H1 (cell line): Measurements from ENCODE around the gene PRPF39. TPM values are rescaled to one million over a fixed set of nuclear protein-coding genes. Genes with fewer than 3 reads are reported as not detected.

Source experiments
- BCL11A ChIP-seq, 2 experiments: IDR thresholded peaks; one replicate each; pipeline ENCODE4 v1.6.1; 2011; ENCODE audit warnings: low read depth in 2 of 2, low read length in 2 of 2, mild to moderate bottlenecking in 2 of 2
- BRCA1 ChIP-seq: IDR thresholded peaks from 2 replicates; pipeline ENCODE4 v1.6.1; 2012; ENCODE audit warnings: low read depth, low read length, improper control_type of control experiment
- CHD1 ChIP-seq: IDR thresholded peaks from 2 replicates; pipeline ENCODE4 v1.6.1; 2012; ENCODE audit warnings: low read depth, low read length, improper control_type of control experiment
- PHF8 ChIP-seq: fragments of 200-600 bp; sonication (generic); conservative IDR thresholded peaks from 2 replicates; pipeline ENCODE4 v1.7.1; 2012; ENCODE audit warnings: low read depth, mild to moderate bottlenecking, inconsistent platforms, low read length, moderate library complexity
- RBBP5 ChIP-seq: IDR thresholded peaks from 2 replicates; pipeline ENCODE4 v1.7.1; 2012; ENCODE audit warnings: low read depth, mild to moderate bottlenecking, inconsistent platforms, low read length, moderate library complexity, borderline replicate concordance
- polyA plus RNA-seq, 7 experiments: library from polyadenylated mRNA; depleted of rRNA in 3 of 7; stranded (reverse) in 5 of 7; unstranded in 2 of 7; fragments of >200 nt in 5 of 7; fragments of 200-250 nt in 2 of 7; gene quantifications; 1 replicate in 5 of 7; 2 replicates in 1 of 7; 4 replicates in 1 of 7; pipeline versions ENCODE4 v1.2.1 to v1.2.3, GENCODE V29; 2011 to 2013; ENCODE audit warnings: missing spikeins in 2 of 7, mixed read lengths in 2 of 7
- total RNA-seq: library from RNA; stranded (reverse); fragmentation: NEBNext Ultra II Directional; extraction: Animal tissue kit (Norgen Biotek cat#: 25700); gene quantifications from 2 replicates; pipeline ENCODE4 v1.2.1, GENCODE V29; 2021
- TF ChIP-seq, protein P1 (sequence below): fragments of 300-600 bp; sonication (generic); IDR thresholded peaks from 2 replicates; pipeline ENCODE4 v1.7.1; 2012; ENCODE audit warnings: low read length, moderate library complexity, mild to moderate bottlenecking, inconsistent platforms; ENCODE audit not compliant: insufficient replicate concordance
- TF ChIP-seq, protein P2 (sequence below): IDR thresholded peaks from 2 replicates; pipeline ENCODE4 v1.6.1; 2012; ENCODE audit warnings: inconsistent platforms
- TF ChIP-seq, protein P3 (sequence below): IDR thresholded peaks from 2 replicates; pipeline ENCODE4 v1.6.1; 2012; ENCODE audit warnings: inconsistent platforms

The PRPF39 gene
- total and polyA plus RNA-seq, 2 of the 8 experiments (the other 6 are each of a cell fraction or from before 2014, with no cell fraction given) = 22.4 to 43.3 TPM

DNA sequence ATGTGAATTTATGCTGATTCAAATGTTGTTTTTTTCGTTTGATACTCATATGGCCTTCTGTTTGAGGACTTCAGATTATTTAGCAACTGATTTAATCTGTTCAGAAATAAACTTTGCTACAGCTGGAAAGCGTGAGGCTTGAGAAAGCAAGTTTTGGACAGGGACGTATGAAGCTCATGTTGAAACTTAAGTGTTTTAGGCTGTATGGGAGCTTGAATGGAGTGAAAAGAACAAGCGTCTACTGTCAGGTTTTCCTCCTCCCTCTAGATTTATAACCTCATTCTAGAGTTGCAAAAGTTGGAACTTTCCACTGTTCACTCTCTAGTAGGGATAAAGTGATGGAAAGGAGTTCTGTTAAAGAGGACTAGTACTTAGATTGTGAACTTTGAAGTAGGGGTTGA is 1.0 kb downstream of the PRPF39 start (continued):
- TF ChIP-seq, protein P1, sequence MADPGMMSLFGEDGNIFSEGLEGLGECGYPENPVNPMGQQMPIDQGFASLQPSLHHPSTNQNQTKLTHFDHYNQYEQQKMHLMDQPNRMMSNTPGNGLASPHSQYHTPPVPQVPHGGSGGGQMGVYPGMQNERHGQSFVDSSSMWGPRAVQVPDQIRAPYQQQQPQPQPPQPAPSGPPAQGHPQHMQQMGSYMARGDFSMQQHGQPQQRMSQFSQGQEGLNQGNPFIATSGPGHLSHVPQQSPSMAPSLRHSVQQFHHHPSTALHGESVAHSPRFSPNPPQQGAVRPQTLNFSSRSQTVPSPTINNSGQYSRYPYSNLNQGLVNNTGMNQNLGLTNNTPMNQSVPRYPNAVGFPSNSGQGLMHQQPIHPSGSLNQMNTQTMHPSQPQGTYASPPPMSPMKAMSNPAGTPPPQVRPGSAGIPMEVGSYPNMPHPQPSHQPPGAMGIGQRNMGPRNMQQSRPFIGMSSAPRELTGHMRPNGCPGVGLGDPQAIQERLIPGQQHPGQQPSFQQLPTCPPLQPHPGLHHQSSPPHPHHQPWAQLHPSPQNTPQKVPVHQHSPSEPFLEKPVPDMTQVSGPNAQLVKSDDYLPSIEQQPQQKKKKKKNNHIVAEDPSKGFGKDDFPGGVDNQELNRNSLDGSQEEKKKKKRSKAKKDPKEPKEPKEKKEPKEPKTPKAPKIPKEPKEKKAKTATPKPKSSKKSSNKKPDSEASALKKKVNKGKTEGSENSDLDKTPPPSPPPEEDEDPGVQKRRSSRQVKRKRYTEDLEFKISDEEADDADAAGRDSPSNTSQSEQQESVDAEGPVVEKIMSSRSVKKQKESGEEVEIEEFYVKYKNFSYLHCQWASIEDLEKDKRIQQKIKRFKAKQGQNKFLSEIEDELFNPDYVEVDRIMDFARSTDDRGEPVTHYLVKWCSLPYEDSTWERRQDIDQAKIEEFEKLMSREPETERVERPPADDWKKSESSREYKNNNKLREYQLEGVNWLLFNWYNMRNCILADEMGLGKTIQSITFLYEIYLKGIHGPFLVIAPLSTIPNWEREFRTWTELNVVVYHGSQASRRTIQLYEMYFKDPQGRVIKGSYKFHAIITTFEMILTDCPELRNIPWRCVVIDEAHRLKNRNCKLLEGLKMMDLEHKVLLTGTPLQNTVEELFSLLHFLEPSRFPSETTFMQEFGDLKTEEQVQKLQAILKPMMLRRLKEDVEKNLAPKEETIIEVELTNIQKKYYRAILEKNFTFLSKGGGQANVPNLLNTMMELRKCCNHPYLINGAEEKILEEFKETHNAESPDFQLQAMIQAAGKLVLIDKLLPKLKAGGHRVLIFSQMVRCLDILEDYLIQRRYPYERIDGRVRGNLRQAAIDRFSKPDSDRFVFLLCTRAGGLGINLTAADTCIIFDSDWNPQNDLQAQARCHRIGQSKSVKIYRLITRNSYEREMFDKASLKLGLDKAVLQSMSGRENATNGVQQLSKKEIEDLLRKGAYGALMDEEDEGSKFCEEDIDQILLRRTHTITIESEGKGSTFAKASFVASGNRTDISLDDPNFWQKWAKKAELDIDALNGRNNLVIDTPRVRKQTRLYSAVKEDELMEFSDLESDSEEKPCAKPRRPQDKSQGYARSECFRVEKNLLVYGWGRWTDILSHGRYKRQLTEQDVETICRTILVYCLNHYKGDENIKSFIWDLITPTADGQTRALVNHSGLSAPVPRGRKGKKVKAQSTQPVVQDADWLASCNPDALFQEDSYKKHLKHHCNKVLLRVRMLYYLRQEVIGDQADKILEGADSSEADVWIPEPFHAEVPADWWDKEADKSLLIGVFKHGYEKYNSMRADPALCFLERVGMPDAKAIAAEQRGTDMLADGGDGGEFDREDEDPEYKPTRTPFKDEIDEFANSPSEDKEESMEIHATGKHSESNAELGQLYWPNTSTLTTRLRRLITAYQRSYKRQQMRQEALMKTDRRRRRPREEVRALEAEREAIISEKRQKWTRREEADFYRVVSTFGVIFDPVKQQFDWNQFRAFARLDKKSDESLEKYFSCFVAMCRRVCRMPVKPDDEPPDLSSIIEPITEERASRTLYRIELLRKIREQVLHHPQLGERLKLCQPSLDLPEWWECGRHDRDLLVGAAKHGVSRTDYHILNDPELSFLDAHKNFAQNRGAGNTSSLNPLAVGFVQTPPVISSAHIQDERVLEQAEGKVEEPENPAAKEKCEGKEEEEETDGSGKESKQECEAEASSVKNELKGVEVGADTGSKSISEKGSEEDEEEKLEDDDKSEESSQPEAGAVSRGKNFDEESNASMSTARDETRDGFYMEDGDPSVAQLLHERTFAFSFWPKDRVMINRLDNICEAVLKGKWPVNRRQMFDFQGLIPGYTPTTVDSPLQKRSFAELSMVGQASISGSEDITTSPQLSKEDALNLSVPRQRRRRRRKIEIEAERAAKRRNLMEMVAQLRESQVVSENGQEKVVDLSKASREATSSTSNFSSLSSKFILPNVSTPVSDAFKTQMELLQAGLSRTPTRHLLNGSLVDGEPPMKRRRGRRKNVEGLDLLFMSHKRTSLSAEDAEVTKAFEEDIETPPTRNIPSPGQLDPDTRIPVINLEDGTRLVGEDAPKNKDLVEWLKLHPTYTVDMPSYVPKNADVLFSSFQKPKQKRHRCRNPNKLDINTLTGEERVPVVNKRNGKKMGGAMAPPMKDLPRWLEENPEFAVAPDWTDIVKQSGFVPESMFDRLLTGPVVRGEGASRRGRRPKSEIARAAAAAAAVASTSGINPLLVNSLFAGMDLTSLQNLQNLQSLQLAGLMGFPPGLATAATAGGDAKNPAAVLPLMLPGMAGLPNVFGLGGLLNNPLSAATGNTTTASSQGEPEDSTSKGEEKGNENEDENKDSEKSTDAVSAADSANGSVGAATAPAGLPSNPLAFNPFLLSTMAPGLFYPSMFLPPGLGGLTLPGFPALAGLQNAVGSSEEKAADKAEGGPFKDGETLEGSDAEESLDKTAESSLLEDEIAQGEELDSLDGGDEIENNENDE = no peak
- TF ChIP-seq, protein P2, sequence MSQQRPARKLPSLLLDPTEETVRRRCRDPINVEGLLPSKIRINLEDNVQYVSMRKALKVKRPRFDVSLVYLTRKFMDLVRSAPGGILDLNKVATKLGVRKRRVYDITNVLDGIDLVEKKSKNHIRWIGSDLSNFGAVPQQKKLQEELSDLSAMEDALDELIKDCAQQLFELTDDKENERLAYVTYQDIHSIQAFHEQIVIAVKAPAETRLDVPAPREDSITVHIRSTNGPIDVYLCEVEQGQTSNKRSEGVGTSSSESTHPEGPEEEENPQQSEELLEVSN = no peak
- TF ChIP-seq BCL11A (IDR thresholded peaks at IDR 0.05; ENCODE audit: low read depth in 2 of 2, low read length in 2 of 2) (no peak), PHF8 (no peak), BRCA1 (no peak), CHD1 (no peak), RBBP5 (no peak)
- TF ChIP-seq, protein P3, sequence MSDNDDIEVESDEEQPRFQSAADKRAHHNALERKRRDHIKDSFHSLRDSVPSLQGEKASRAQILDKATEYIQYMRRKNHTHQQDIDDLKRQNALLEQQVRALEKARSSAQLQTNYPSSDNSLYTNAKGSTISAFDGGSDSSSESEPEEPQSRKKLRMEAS = no peak
